A549 treated with ZK216348 at 1 μM for 4 hours (cell line): ENCODE results near the gene RNH1. TPM values are rescaled to one million over a fixed set of nuclear protein-coding genes. Genes with fewer than 3 reads are reported as not detected.

Experiments used
- total RNA-seq: library from RNA; stranded (reverse); fragments of 200-300 nt; extraction: Qiagen RNA extraction; gene quantifications from 5 replicates; pipeline ENCODE4 v1.2.3, GENCODE V29; 2022; ENCODE audit warnings: low read depth

RNH1 gene
- 101 to 180 TPM (median 170 TPM) in 5 replicates for total RNA-seq

DNA sequence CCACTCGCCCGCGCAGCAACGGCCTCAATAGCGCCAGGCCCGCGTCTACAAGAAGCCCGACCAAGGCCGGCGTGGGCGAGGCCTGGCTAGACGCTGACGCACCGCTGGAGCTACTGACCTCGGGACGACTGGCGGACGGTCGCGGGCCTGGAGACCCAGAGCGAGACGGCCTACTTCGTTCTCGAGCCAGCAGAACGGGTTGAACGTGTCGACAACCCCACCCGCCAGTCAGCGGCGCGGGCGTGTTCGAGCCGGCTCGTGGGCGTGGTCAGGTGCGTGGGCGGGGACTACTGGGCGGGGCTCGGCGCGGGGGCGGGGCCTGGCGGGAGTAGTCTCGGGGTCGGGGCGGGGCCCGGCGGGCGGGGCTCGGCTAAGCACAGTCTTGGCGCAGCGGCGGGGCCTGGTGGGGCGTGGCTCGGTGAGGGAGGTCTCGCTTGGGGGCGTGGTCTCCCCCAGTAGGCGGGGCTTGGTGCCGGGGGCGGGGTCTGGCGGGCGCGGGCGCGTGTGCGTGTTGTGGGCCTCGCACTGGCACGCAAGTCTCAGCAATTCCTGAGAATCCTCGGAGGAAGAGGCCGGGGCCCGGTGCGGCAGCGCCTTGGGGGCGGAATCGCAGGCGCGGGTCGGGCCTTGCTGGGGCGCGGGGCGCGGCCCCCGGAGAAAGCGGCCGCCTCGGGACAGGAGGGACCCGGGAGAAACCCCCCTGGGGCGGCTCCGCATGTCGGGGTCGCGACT, at the start of gene RNH1:
Gene RNH1, minus strand, starts transcription at position 248 of the 732 bp plus-strand sequence. CDS start 5,080 bp downstream, outside the sequence.

DNA sequence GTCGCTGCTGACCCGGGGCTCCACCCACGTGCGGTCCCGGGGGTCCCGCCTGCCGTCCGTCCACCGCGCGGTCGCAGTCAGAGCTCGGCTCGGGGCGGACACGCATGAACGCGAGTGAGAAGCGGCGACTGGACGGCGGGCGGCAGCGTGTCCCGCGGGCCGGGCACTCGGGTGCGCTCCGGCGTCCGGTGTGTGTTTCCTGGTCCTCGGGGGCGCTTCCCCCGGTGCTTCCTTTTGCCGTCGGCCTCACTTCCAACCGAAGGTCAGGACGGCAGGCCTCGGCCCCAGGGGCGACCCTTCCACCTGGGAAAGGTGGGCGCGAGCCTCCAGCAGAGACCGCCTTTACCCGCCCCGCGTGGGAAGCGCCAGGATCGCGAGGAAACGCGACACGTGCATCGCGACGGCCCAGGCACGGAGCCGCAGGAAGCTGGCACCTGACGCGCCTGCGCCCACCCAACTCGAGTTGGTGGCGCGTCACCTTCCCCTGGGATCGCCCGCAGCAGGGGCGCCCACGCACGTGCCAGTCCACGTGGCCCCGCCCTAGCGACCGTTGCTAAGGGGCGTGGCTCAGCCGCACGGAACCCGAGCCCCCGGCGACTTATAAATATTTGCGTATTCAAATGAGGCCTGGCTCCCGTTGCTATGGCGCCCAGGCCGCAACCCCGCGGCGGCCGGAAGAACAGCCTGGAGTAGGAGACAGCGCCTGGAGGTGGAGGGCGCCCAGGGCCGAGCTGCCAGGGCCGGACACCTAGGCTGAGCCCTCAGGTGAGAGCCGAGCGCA, 30.0 kb upstream of the RNH1 start, which contains the start of gene LRRC56:
Gene LRRC56, plus strand, starts transcription at position 687 of the 781 bp plus-strand sequence. CDS start 3,158 bp downstream, outside the sequence.

DNA sequence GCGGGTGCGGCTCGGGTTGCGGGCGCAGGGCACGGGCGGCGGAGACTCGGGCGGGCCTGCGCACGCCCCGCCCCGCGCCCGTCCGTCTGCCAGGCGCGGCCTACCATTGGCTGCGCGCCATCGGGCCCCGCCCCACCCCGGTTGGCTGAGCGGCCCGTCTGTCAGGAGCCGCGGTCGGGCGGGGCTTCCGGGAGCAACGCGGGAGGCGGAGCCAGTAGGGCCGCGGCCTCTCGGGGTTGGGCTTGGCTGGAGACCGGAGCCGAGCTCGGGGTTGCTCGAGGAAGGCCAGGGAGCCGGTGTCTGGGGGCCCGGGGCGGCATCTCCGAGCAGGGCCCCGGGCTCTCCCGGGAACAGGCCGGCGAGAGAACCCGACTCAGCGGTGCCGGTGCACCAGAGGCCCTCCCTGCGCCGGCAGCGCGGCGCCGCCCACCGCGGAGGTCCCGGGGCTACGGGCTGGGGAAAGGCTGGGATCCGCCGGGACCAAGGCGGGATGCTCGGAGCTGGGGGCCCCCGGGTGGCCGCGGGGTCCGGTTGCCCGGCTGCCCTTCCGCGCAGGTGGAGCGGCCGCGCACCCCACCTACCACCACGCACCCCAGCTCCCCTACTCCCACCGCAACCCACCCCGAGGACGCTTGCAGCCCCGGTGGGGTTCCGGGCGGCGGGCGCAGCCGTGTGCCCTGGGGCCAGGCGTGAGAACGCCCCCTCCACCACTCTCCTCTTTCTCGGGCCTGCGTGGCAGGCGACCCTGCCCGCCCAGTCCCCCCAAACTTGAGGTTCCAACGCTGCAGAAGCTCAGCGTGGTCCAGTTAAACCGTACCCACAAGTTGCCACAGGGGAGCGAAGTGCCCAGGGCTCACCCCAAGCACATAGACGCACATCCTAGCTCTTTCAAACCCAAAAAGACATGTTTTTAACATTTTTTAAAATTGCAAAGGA, 28.7 kb upstream of the RNH1 start, which contains the start of gene HRAS:
Gene HRAS, minus strand, starts transcription at position 58 of the 936 bp plus-strand sequence.

DNA sequence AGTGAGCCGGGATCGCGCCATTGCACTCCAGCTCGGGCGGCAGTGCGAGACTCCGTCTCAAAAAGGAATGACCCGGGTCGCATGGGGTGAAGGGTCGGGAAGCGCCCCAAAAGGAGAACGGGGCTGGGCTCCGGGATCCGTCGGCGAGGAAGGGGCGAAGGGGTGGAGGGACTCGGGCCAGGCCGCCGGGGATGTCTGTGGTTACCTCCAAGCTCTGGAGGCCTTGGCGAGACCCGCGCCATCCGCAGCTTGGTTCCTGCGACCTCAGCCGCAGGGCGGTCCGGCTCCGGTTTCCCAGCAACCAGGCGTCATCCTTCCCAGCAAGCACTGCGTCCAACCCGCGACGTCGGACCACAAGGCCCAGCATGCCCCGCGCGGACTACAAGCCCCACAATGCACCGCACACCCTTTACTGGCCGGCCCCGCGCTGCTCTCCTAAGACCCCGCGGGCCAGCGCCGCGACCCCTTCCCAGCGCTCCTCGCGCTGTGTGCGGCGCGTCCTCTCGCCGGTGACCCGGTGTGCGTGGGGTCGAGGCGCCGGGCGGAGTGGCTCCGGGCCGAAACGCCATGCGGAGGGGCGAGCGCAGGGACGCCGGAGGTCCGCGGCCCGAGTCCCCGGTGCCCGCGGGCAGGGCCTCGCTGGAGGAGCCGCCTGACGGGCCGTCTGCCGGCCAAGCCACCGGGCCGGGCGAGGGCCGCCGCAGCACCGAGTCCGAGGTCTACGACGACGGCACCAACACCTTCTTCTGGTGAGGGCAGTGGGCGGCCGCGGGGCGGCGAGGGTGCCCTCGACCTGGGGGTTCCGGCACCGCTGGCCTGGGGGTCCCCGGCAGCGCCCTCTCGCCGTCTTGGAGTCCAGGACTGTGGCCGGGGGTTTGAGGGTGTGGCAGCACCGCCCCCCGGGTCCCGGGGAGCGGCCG, 56.9 kb downstream of the RNH1 start, which contains the start of gene PTDSS2:
Gene PTDSS2, plus strand, starts transcription at position 391 of the 920 bp plus-strand sequence. Its CDS starts 177 bp downstream, at position 568.

Other genes starting within 250 kb of the RNH1 start
- not detected in 5 replicates for gene NLRP6, start 228.8 kb downstream of the RNH1 start, total RNA-seq
- gene PGGHG, start 218.1 kb downstream of the RNH1 start, total RNA-seq, result 5.8 to 14.1 TPM (median 10.6 TPM) in 5 replicates
- gene IFITM5, start 207.7 kb downstream of the RNH1 start, total RNA-seq, result not detected in 5 replicates
- 54.7 to 70.8 TPM (median 61.4 TPM) in 5 replicates for gene IFITM2, start 199.4 kb downstream of the RNH1 start, total RNA-seq
- gene IFITM1, start 193.2 kb downstream of the RNH1 start, total RNA-seq, result 0.26 to 0.53 TPM (median 0.51 TPM) in 3 of 5 replicates, not detected in the others
- 20.3 to 33.7 TPM (median 31.1 TPM) in 5 replicates for gene IFITM3, start 186.4 kb downstream of the RNH1 start, total RNA-seq
- gene B4GALNT4, start 137.7 kb downstream of the RNH1 start, total RNA-seq, result 11.3 to 21.7 TPM (median 14.1 TPM) in 5 replicates
- gene PKP3, start 113.0 kb downstream of the RNH1 start, total RNA-seq, result 23.3 to 42.5 TPM (median 38.8 TPM) in 5 replicates
- 57.1 to 99.3 TPM (median 83.7 TPM) in 5 replicates for gene SIGIRR, start 92.2 kb downstream of the RNH1 start, total RNA-seq
- gene ANO9, start 65.2 kb downstream of the RNH1 start, total RNA-seq, result 0.44 to 1.5 TPM (median 1.1 TPM) in 5 replicates
- 26.9 to 53.0 TPM (median 47.1 TPM) in 5 replicates for gene PTDSS2, start 57.0 kb downstream of the RNH1 start, total RNA-seq
- gene HRAS, start 28.3 kb upstream of the RNH1 start, total RNA-seq, result 79.3 to 152 TPM (median 149 TPM) in 5 replicates
- gene LRRC56, start 30.3 kb upstream of the RNH1 start, total RNA-seq, result 0.28 to 1.1 TPM (median 0.82 TPM) in 5 replicates
- gene LMNTD2, start 53.5 kb upstream of the RNH1 start, total RNA-seq, result 1.5 to 4.4 TPM (median 2.8 TPM) in 5 replicates
- gene RASSF7, start 53.7 kb upstream of the RNH1 start, total RNA-seq, result 23.6 to 49.6 TPM (median 43.2 TPM) in 5 replicates
- gene PHRF1, start 69.2 kb upstream of the RNH1 start, total RNA-seq, result 20.3 to 39.1 TPM (median 37.2 TPM) in 5 replicates
- 3.3 to 7.2 TPM (median 6.7 TPM) in 5 replicates for gene IRF7, start 108.7 kb upstream of the RNH1 start, total RNA-seq
- 0.04 TPM in 1 of 5 replicates, not detected in the others for gene CDHR5, start 117.7 kb upstream of the RNH1 start, total RNA-seq
- not detected in 5 replicates for gene SCT, start 119.9 kb upstream of the RNH1 start, total RNA-seq
- gene DRD4, start 130.0 kb upstream of the RNH1 start, total RNA-seq, result 0.24 to 0.51 TPM (median 0.35 TPM) in 4 of 5 replicates, not detected in the other
- gene DEAF1, start 188.0 kb upstream of the RNH1 start, total RNA-seq, result 23.5 to 35.5 TPM (median 33.7 TPM) in 5 replicates
- 5.4 to 11.1 TPM (median 9.6 TPM) in 5 replicates for gene TMEM80, start 188.6 kb upstream of the RNH1 start, total RNA-seq
- gene EPS8L2, start 199.0 kb upstream of the RNH1 start, total RNA-seq, result 64.8 to 145 TPM (median 118 TPM) in 5 replicates
- 387 to 468 TPM (median 402 TPM) in 5 replicates for gene TALDO1, start 240.2 kb upstream of the RNH1 start, total RNA-seq